ENCODE data around the gene CGB2. TPM values are rescaled to one million over a fixed set of nuclear protein-coding genes. Genes with fewer than 3 reads are reported as not detected.
A peak's percentile ranks its signal among the peaks of the same experiment; 100 is the strongest.

CGB2 gene
- total and polyA plus RNA-seq, 2 of the 13 experiments (the other 11 are each of a cell fraction or from before 2014, with no cell fraction given), result not detected

DNA sequence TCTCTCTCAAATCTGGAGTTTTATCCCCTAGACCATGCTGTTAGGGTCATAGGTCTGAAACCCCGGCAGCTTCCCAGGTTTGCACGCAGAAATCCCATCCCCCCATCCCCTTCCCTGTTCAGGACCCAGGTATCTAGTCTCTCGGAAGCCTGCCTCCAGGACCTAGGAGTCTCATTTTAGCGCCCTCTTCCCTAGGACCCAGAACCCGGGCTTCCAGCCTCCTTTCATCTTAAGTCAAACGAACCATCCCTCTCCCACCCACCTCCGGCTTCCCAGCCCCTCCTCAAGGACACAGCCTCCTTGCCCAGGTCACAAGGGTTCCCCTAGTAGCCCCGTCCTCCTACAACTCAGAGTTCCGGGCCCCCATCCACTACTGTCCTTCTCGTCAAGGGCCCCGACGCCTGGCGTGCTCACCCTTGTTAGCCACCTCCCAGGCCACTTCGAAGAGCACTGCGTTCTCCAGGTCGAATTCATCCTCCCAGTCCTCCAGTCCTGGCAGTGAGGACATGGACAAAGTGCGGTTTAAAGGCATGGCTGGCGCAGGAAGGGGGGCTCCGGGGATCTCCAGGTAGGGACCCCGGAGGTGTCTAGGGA is 39.0 kb upstream of the CGB2 start (continued):
- TF ChIP-seq EP300 (IDR thresholded peaks at IDR 0.05; ENCODE audit: low read depth in 2 of 2, low read length in 2 of 2), result no peak
- no peak for TF ChIP-seq EP300 (CRISPR knock-in tag; IDR thresholded peaks at IDR 0.05; ENCODE audit: borderline replicate concordance)
- TF ChIP-seq, protein P1, sequence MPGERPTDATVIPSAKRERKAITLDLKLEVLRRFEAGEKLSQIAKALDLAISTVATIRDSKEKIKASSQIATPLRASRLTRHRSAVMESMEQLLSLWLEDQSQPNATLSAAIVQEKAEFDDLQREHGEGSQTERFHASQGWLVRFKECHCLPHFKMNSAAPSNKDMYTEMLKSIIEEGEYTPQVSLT (CRISPR knock-in tag; IDR thresholded peaks at IDR 0.05; ENCODE audit: borderline replicate concordance, low read depth), result no peak
- TF ChIP-seq ZNF607 (CRISPR knock-in tag; IDR thresholded peaks at IDR 0.05; ENCODE audit: borderline replicate concordance), result peak; percentile 19; the same call in 1 of the 2 replicates
- TF ChIP-seq, protein P2, sequence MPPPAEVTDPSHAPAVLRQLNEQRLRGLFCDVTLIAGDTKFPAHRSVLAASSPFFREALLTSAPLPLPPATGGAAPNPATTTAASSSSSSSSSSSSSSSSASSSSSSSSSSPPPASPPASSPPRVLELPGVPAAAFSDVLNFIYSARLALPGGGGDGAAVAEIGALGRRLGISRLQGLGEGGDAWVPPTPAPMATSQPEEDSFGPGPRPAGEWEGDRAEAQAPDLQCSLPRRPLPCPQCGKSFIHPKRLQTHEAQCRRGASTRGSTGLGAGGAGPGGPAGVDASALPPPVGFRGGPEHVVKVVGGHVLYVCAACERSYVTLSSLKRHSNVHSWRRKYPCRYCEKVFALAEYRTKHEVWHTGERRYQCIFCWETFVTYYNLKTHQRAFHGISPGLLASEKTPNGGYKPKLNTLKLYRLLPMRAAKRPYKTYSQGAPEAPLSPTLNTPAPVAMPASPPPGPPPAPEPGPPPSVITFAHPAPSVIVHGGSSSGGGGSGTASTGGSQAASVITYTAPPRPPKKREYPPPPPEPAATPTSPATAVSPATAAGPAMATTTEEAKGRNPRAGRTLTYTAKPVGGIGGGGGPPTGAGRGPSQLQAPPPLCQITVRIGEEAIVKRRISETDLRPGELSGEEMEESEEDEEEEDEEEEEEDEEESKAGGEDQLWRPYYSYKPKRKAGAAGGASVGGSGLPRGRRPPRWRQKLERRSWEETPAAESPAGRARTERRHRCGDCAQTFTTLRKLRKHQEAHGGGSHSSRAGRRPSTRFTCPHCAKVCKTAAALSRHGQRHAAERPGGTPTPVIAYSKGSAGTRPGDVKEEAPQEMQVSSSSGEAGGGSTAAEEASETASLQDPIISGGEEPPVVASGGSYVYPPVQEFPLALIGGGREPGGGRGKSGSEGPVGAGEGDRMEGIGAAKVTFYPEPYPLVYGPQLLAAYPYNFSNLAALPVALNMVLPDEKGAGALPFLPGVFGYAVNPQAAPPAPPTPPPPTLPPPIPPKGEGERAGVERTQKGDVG (CRISPR knock-in tag; IDR thresholded peaks at IDR 0.05; ENCODE audit: borderline replicate concordance), result peak; percentile 64; the same call in 1 of the 2 replicates
- TF ChIP-seq ZBED4 (CRISPR knock-in tag; IDR thresholded peaks at IDR 0.05; ENCODE audit: borderline replicate concordance), result no peak
- no peak for TF ChIP-seq NONO (IDR thresholded peaks at IDR 0.05)
- no peak for TF ChIP-seq NONO (CRISPR knock-in tag; conservative IDR thresholded peaks at IDR 0.05)
- no peak for TF ChIP-seq KMT2A (CRISPR knock-in tag; IDR thresholded peaks at IDR 0.05)
- TF ChIP-seq E2F1 (CRISPR knock-in tag; IDR thresholded peaks at IDR 0.05), result no peak
- TF ChIP-seq, protein P3, sequence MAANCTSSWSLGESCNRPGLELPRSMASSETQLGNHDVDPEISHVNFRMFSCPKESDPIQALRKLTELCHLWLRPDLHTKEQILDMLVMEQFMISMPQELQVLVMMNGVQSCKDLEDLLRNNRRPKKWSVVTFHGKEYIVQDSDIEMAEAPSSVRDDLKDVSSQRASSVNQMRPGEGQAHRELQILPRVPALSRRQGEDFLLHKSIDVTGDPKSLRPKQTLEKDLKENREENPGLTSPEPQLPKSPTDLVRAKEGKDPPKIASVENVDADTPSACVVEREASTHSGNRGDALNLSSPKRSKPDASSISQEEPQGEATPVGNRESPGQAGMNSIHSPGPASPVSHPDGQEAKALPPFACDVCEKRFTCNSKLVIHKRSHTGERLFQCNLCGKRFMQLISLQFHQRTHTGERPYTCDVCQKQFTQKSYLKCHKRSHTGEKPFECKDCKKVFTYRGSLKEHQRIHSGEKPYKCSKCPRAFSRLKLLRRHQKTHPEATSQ (CRISPR knock-in tag; IDR thresholded peaks at IDR 0.05; ENCODE audit: borderline replicate concordance), result no peak
- no peak for TF ChIP-seq RFXANK (CRISPR knock-in tag; IDR thresholded peaks at IDR 0.05)
- TF ChIP-seq KDM4B (CRISPR knock-in tag; IDR thresholded peaks at IDR 0.05), result no peak
- no peak for TF ChIP-seq ASH2L (IDR thresholded peaks at IDR 0.05; ENCODE audit: insufficient read length, low read depth, low read length)
- TF ChIP-seq, protein P4, sequence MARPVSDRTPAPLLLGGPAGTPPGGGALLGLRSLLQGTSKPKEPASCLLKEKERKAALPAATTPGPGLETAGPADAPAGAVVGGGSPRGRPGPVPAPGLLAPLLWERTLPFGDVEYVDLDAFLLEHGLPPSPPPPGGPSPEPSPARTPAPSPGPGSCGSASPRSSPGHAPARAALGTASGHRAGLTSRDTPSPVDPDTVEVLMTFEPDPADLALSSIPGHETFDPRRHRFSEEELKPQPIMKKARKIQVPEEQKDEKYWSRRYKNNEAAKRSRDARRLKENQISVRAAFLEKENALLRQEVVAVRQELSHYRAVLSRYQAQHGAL (CRISPR knock-in tag; IDR thresholded peaks at IDR 0.05; ENCODE audit: not compliant biosample characterization), result no peak
- TF ChIP-seq ZNF263 (CRISPR knock-in tag; IDR thresholded peaks at IDR 0.05), result peak; percentile 13; the same call in 1 of the 2 replicates
- TF ChIP-seq PAF1 (CRISPR knock-in tag; IDR thresholded peaks at IDR 0.05), result no peak
- no peak for TF ChIP-seq PCBP1 (IDR thresholded peaks at IDR 0.05; ENCODE audit: borderline replicate concordance, low read depth, low read length)
